ENCODE results near the gene PPP1R3F. TPM values are rescaled to one million over a fixed set of nuclear protein-coding genes. Genes with fewer than 3 reads are reported as not detected.
A peak's percentile ranks its signal among the peaks of the same experiment; 100 is the strongest.

Gene PPP1R3F
- polyA plus RNA-seq, 3 donors: 0.47 to 1.6 (median 1.6) TPM

DNA sequence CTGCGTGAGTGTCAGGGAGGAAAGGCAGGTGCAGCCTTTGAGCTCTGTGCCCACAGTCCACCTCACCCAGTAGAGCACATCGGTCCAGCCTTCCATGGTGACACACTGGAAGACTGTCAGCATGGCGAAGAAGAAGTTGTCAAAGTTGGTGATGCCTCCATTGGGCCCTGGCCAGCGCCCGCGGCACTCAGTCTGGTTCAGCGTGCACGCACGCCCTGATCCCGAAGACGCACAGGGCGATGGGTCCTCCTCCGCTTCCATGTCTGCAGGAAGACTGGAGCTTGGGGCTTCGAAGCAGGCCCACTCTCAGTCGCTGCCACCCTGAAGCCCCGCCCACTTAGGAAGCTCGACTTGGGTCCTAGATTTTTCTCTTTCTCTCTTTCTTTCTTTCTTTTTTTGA lies 41.4 kb upstream of the PPP1R3F start:
- no peaks in the 10 kb centered on the region for H3K79me2 ChIP-seq (ENCODE audit: insufficient read depth, low read length)
- TF ChIP-seq, protein P1, sequence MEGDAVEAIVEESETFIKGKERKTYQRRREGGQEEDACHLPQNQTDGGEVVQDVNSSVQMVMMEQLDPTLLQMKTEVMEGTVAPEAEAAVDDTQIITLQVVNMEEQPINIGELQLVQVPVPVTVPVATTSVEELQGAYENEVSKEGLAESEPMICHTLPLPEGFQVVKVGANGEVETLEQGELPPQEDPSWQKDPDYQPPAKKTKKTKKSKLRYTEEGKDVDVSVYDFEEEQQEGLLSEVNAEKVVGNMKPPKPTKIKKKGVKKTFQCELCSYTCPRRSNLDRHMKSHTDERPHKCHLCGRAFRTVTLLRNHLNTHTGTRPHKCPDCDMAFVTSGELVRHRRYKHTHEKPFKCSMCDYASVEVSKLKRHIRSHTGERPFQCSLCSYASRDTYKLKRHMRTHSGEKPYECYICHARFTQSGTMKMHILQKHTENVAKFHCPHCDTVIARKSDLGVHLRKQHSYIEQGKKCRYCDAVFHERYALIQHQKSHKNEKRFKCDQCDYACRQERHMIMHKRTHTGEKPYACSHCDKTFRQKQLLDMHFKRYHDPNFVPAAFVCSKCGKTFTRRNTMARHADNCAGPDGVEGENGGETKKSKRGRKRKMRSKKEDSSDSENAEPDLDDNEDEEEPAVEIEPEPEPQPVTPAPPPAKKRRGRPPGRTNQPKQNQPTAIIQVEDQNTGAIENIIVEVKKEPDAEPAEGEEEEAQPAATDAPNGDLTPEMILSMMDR (IDR thresholded peaks at IDR 0.05): no peak
- H3K36me3 ChIP-seq (replicated peaks in 1 of 2; ENCODE audit: control insufficient read depth in 1 of 2, insufficient read depth in 2 of 2, low read length in 2 of 2): no peaks in the 10 kb centered on the region
- Mint-ChIP-seq H3K9me3 (peaks cover 0 to 27% (median 7%) of the 10 kb centered on the region in 7 donors), H3K4me1 (peaks cover 11% of the 10 kb centered on the region), H3K36me3 (no peaks in the 10 kb centered on the region), H3K4me3 (no peak overlapping the region), H3K27ac (no peak overlapping the region), H3K27me3 (ENCODE audit: low read depth in 3 of 3) (peaks cover 6 to 16% (median 11%) of the 10 kb centered on the region in 3 donors)
- H3K4me3 ChIP-seq (replicated peaks in 1 of 3; ENCODE audit: low read depth in 2 of 3, low read length in 3 of 3): no peak overlapping the region
- DNase-seq: no peak
- no peak overlapping the region for H3K9ac ChIP-seq (ENCODE audit: insufficient read depth, low read length, poor library complexity, severe bottlenecking)
- no peak overlapping the region for H2AFZ ChIP-seq (ENCODE audit: insufficient read depth, low read depth, low read length, poor library complexity, severe bottlenecking)
- peaks cover 15 to 16% of the 10 kb centered on the region in 2 donors for H3K4me1 ChIP-seq (ENCODE audit: control insufficient read depth in 1 of 2, insufficient read depth in 2 of 2, low read length in 2 of 2)
- intact Hi-C loops (cut with micrococcal nuclease): no loop called here
- no peaks in the 10 kb centered on the region for H4K20me1 ChIP-seq (ENCODE audit: insufficient read depth, low read length)
- no peaks in the 10 kb centered on the region for H3K27me3 ChIP-seq (ENCODE audit: control insufficient read depth in 2 of 2, insufficient read depth in 2 of 2, low read length in 2 of 2)
- H3K9me3 ChIP-seq (replicated peaks in 1 of 2; ENCODE audit: control insufficient read depth in 1 of 2, insufficient read depth in 1 of 2, low read length in 2 of 2): no peaks in the 10 kb centered on the region
- no peak overlapping the region for H3K27ac ChIP-seq (ENCODE audit: low read depth in 1 of 2, low read length in 2 of 2)
- WGBS (ENCODE audit: insufficient coverage): 98% methylated on average over 11 of the region's 17 CpGs
- no peak overlapping the region for H3K4me2 ChIP-seq (replicated peaks; ENCODE audit: extremely low read depth, low read length, poor library complexity, severe bottlenecking)

- Histone ChIP-seq H3K79me2 (ENCODE audit: insufficient read depth, low read length) (peaks cover 7% of the 10 kb centered on the region), H3K9ac (ENCODE audit: insufficient read depth, low read length, poor library complexity, severe bottlenecking) (peak overlapping the region; percentile 68), H3K9me3 (replicated peaks in 1 of 2; ENCODE audit: control insufficient read depth in 1 of 2, insufficient read depth in 1 of 2, low read length in 2 of 2) (no peaks in the 10 kb centered on the region), H3K27ac (ENCODE audit: low read depth in 1 of 2, low read length in 2 of 2) (peak overlapping the region; percentile 65 to 87), H4K20me1 (ENCODE audit: insufficient read depth, low read length) (no peaks in the 10 kb centered on the region), H3K36me3 (replicated peaks in 1 of 2; ENCODE audit: control insufficient read depth in 1 of 2, insufficient read depth in 2 of 2, low read length in 2 of 2) (no peaks in the 10 kb centered on the region), H3K4me2 (replicated peaks; ENCODE audit: extremely low read depth, low read length, poor library complexity, severe bottlenecking) (peak overlapping the region; percentile 71), H3K27me3 (ENCODE audit: control insufficient read depth in 2 of 2, insufficient read depth in 2 of 2, low read length in 2 of 2) (no peaks in the 10 kb centered on the region), H3K4me1 (ENCODE audit: control insufficient read depth in 1 of 2, insufficient read depth in 2 of 2, low read length in 2 of 2) (peaks cover 15 to 17% of the 10 kb centered on the region in 2 donors), H2AFZ (ENCODE audit: insufficient read depth, low read depth, low read length, poor library complexity, severe bottlenecking) (peak overlapping the region; percentile 81), H3K4me3 (replicated peaks in 1 of 3; ENCODE audit: low read depth in 2 of 3, low read length in 3 of 3) (peak overlapping the region; percentile 31 to 74 (median 53))
- TF ChIP-seq, protein P1 (IDR thresholded peaks at IDR 0.05): peak; percentile 22
- Mint-ChIP-seq H3K36me3 (no peaks in the 10 kb centered on the region), H3K4me1 (peaks cover 13% of the 10 kb centered on the region), H3K27ac (peak overlapping the region; percentile 78 to 92 (median 88)), H3K4me3 (peak overlapping the region; percentile 79 to 90), H3K27me3 (ENCODE audit: low read depth in 3 of 3) (peaks cover 2 to 6% (median 4%) of the 10 kb centered on the region in 3 donors), H3K9me3 (peaks cover 0 to 26% (median 10%) of the 10 kb centered on the region in 7 donors)
- intact Hi-C loops (cut with micrococcal nuclease): no loop called here
- 0% methylated on average over 11 of the region's 44 CpGs for WGBS (ENCODE audit: insufficient coverage)
- DNase-seq: peak; percentile 49 to 60 (median 53)
Observed at GRCh38 chrX:49230500-49231232, 38.9 kb upstream of the PPP1R3F start.

All from CD14-positive monocyte (primary cell).